H9 (cell line): ENCODE measurements around the gene ZNF738. TPM values are rescaled to one million over a fixed set of nuclear protein-coding genes. Genes with fewer than 3 reads are reported as not detected.

Source experiments
- DNase-seq: peaks from one replicate; pipeline ENCODE4 v3.0.0-alpha.2; 2017
- H2AFZ ChIP-seq: one replicate; pipeline ENCODE4 v1.6.1; 2013; ENCODE audit warnings: mild to moderate bottlenecking, low read length, control low read depth, moderate library complexity
- H2AK5ac ChIP-seq: 2 replicates; pipeline ENCODE4 v1.6.1; 2013; ENCODE audit warnings: low read length, control low read depth, mixed read lengths; ENCODE audit not compliant: insufficient read length
- H2BK120ac ChIP-seq: one replicate; pipeline ENCODE4 v1.6.1; 2013; ENCODE audit warnings: low read depth, mild to moderate bottlenecking, low read length, control low read depth, inconsistent platforms; ENCODE audit not compliant: poor library complexity, severe bottlenecking
- H2BK12ac ChIP-seq: 2 replicates; pipeline ENCODE4 v1.6.1; 2013; ENCODE audit warnings: low read length, control low read depth, mixed read lengths, low read depth; ENCODE audit not compliant: insufficient read length
- H2BK15ac ChIP-seq: 2 replicates; pipeline ENCODE4 v1.6.1; 2013; ENCODE audit warnings: low read depth, low read length, control low read depth
- H2BK20ac ChIP-seq: one replicate; pipeline ENCODE4 v1.6.1; 2013; ENCODE audit warnings: low read depth, mild to moderate bottlenecking, low read length, control low read depth, inconsistent platforms; ENCODE audit not compliant: poor library complexity, severe bottlenecking
- H2BK5ac ChIP-seq: 2 replicates; pipeline ENCODE4 v1.6.1; 2013; ENCODE audit warnings: low read length, control low read depth, mixed read lengths; ENCODE audit not compliant: insufficient read length
- H3K14ac ChIP-seq: 2 replicates; pipeline ENCODE4 v1.6.1; 2013; ENCODE audit warnings: low read length, control low read depth; ENCODE audit not compliant: insufficient read depth
- H3K18ac ChIP-seq: 2 replicates; pipeline ENCODE4 v1.6.1; 2013; ENCODE audit warnings: low read depth, mild to moderate bottlenecking, mixed read lengths, low read length, control low read depth; ENCODE audit not compliant: insufficient read length
- H3K23ac ChIP-seq: 2 replicates; pipeline ENCODE4 v1.6.1; 2013; ENCODE audit warnings: low read length, control low read depth, mixed read lengths, low read depth; ENCODE audit not compliant: insufficient read length
- H3K23me2 ChIP-seq: 2 replicates; pipeline ENCODE4 v1.6.1; 2013; ENCODE audit warnings: low read depth, mild to moderate bottlenecking, mixed read lengths, low read length, control low read depth; ENCODE audit not compliant: insufficient read length, poor library complexity, severe bottlenecking
- H3K27ac ChIP-seq: 2 replicates; pipeline ENCODE4 v1.5.1; 2013; ENCODE audit warnings: low read length, control low read depth, mixed read lengths, low read depth; ENCODE audit not compliant: insufficient read length
- H3K27me3 ChIP-seq: 2 replicates; pipeline ENCODE4 v1.6.1; 2013; ENCODE audit warnings: low read length, control low read depth, inconsistent platforms; ENCODE audit not compliant: insufficient read depth
- H3K4ac ChIP-seq: 2 replicates; pipeline ENCODE4 v1.6.1; 2013; ENCODE audit warnings: low read depth, mild to moderate bottlenecking, control low read depth, inconsistent platforms, low read length, moderate library complexity
- H3K4me1 ChIP-seq: 2 replicates; pipeline ENCODE4 v1.6.1; 2013; ENCODE audit warnings: low read length, control low read depth, inconsistent platforms; ENCODE audit not compliant: insufficient read depth
- H3K4me2 ChIP-seq: 2 replicates; pipeline ENCODE4 v1.6.1; 2013; ENCODE audit warnings: low read length, control low read depth, mixed read lengths; ENCODE audit not compliant: insufficient read length, insufficient read depth
- H3K56ac ChIP-seq: 2 replicates; pipeline ENCODE4 v1.6.1; 2013; ENCODE audit warnings: low read depth, mild to moderate bottlenecking, mixed read lengths, low read length, control low read depth; ENCODE audit not compliant: insufficient read length
- H3K79me1 ChIP-seq: 2 replicates; pipeline ENCODE4 v1.6.1; 2013; ENCODE audit warnings: low read depth, mild to moderate bottlenecking, moderate library complexity, low read length, control low read depth, inconsistent platforms; ENCODE audit not compliant: insufficient read depth, poor library complexity, severe bottlenecking
- H3K79me2 ChIP-seq: 2 replicates; pipeline ENCODE4 v1.6.1; 2013; ENCODE audit warnings: low read length, control low read depth, inconsistent platforms; ENCODE audit not compliant: insufficient read depth
- H3K9ac ChIP-seq: 2 replicates; pipeline ENCODE4 v1.6.1; 2013; ENCODE audit warnings: low read length, control low read depth, mixed read lengths; ENCODE audit not compliant: insufficient read length; ENCODE audit errors: extremely low read depth
- H3K9me3 ChIP-seq: one replicate; pipeline ENCODE4 v1.6.1; 2013; ENCODE audit warnings: low read depth, low read length, inconsistent platforms; ENCODE audit not compliant: control insufficient read depth
- H3T11ph ChIP-seq: one replicate; pipeline ENCODE4 v1.6.1; 2013; ENCODE audit warnings: mild to moderate bottlenecking, low read length, control low read depth, inconsistent platforms
- H4K20me1 ChIP-seq: one replicate; pipeline ENCODE4 v1.6.1; 2013; ENCODE audit not compliant: control insufficient read depth, insufficient read length, insufficient read depth
- H4K5ac ChIP-seq: 2 replicates; pipeline ENCODE4 v1.6.1; 2013; ENCODE audit warnings: low read depth, mild to moderate bottlenecking, mixed read lengths, low read length, control low read depth; ENCODE audit not compliant: insufficient read length
- H4K8ac ChIP-seq: replicated peaks from 2 replicates; pipeline ENCODE4 v1.6.1; 2013; ENCODE audit warnings: low read length, control low read depth, mixed read lengths, low read depth; ENCODE audit not compliant: insufficient read length
- H4K91ac ChIP-seq: 2 replicates; pipeline ENCODE4 v1.6.1; 2013; ENCODE audit warnings: low read depth, mild to moderate bottlenecking, moderate library complexity, mixed read lengths, low read length, control low read depth; ENCODE audit not compliant: insufficient read length
- H3K27ac Mint-ChIP-seq, 3 experiments: 2 replicates in 2 of 3; 3 replicates in 1 of 3; pipeline ENCODE4 v1.8.0; 2020 to 2021; ENCODE audit warnings: mixed read lengths in 3 of 3, mild to moderate bottlenecking in 1 of 3, moderate library complexity in 1 of 3
- H3K27me3 Mint-ChIP-seq: 2 replicates; pipeline ENCODE4 v1.8.0; 2021; ENCODE audit warnings: low read depth, mild to moderate bottlenecking, moderate library complexity, mixed read lengths
- H3K36me3 Mint-ChIP-seq, 3 experiments: 2 replicates in 2 of 3; 3 replicates in 1 of 3; pipeline ENCODE4 v1.8.0; 2020 to 2021; ENCODE audit warnings: low read depth in 3 of 3, mixed read lengths in 3 of 3; ENCODE audit not compliant: insufficient read depth in 1 of 3
- H3K4me1 Mint-ChIP-seq, 2 experiments: 2 replicates each; pipeline ENCODE4 v1.8.0; 2020; ENCODE audit warnings: mixed read lengths in 2 of 2
- H3K4me3 Mint-ChIP-seq, 2 experiments: 2 replicates in 1 of 2; 3 replicates in 1 of 2; pipeline ENCODE4 v1.8.0; 2020 to 2021; ENCODE audit warnings: mild to moderate bottlenecking in 2 of 2, mixed read lengths in 2 of 2, moderate library complexity in 1 of 2
- H3K9me3 Mint-ChIP-seq, 2 experiments: 2 replicates in 1 of 2; 3 replicates in 1 of 2; pipeline ENCODE4 v1.8.0; 2020; ENCODE audit warnings: mild to moderate bottlenecking in 2 of 2, mixed read lengths in 2 of 2, moderate library complexity in 1 of 2
- CTCF ChIP-seq: fragments of 200-600 bp; sonication (generic); conservative IDR thresholded peaks from 3 replicates; pipeline ENCODE4 v1.8.0; 2021; ENCODE audit warnings: antibody characterized with exemption, mild to moderate bottlenecking
- WGBS: extraction: QIAGEN DNeasy Blood & Tissue Kit; methylation state at CpG from one replicate; pipeline ENCODE4 v1.1.7; 2013; ENCODE audit warnings: missing lambda C conversion rate, low lambda C conversion rate, mixed read lengths; ENCODE audit not compliant: insufficient read length; ENCODE audit errors: extremely low coverage; 5-methylcytosine and 5-hydroxymethylcytosine counted together
- total RNA-seq: library from RNA; stranded (reverse); gene quantifications from 2 replicates; pipeline ENCODE4 v1.2.1, GENCODE V29; 2021

Gene ZNF738
- total RNA-seq, 1 experiment from 2014 or later: 63.3 TPM

GRCh38 chr19:21352830-21353229, 6.0 kb upstream of the ZNF738 start:
- H3K4ac ChIP-seq: no peak overlapping the region
- Mint-ChIP-seq H3K27me3 (no peaks in the 10 kb centered on the region), H3K36me3 (peaks cover 0 to 12% (median 8%) of the 10 kb centered on the region in 3 experiments; a peak in 6 of 7 replicates), H3K4me1 (no peaks in the 10 kb centered on the region), H3K27ac (no peak overlapping the region), H3K9me3 (peaks cover 13 to 29% of the 10 kb centered on the region in 2 experiments), H3K4me3 (no peak overlapping the region)
- H3K14ac ChIP-seq: no peak overlapping the region
- H2AFZ ChIP-seq: no peak overlapping the region
- H2BK15ac ChIP-seq: no peak overlapping the region
- H3K9ac ChIP-seq: no peak overlapping the region
- no peak overlapping the region for H3K4me2 ChIP-seq
- H2BK20ac ChIP-seq: no peak overlapping the region
- no peak overlapping the region for H3K18ac ChIP-seq
- no peak for TF ChIP-seq CTCF
- H3K27ac ChIP-seq: no peak overlapping the region
- H3K23ac ChIP-seq: no peak overlapping the region
- H3K23me2 ChIP-seq: no peaks in the 10 kb centered on the region
- DNase-seq: no peak
- H2BK120ac ChIP-seq: no peak overlapping the region
- H4K20me1 ChIP-seq: no peaks in the 10 kb centered on the region
- peaks cover 6% of the 10 kb centered on the region for H3K9me3 ChIP-seq
- no peaks in the 10 kb centered on the region for H3K27me3 ChIP-seq
- no peaks in the 10 kb centered on the region for H3K79me2 ChIP-seq
- H4K5ac ChIP-seq: no peak overlapping the region
- no peaks in the 10 kb centered on the region for H3K79me1 ChIP-seq
- H2BK5ac ChIP-seq: no peak overlapping the region
- H3K4me1 ChIP-seq: no peaks in the 10 kb centered on the region
- H3K56ac ChIP-seq: no peak overlapping the region
- H2AK5ac ChIP-seq: no peak overlapping the region
- H4K91ac ChIP-seq: no peak overlapping the region
- H4K8ac ChIP-seq: no peak overlapping the region
- no peak overlapping the region for H2BK12ac ChIP-seq
- no peak overlapping the region for H3T11ph ChIP-seq
- no CpG with 5 or more reads among the region's 2 CpGs for WGBS
